ENCODE results near the gene CNPY2. TPM values are rescaled to one million over a fixed set of nuclear protein-coding genes. Genes with fewer than 3 reads are reported as not detected.

CNPY2 gene
- total and polyA plus RNA-seq, 2 of the 13 experiments (the other 11 are each of a cell fraction or from before 2014, with no cell fraction given): 285 to 356 TPM

- TF ChIP-seq RBFOX2 (IDR thresholded peaks at IDR 0.05; ENCODE audit: low read depth, low read length): peak; percentile 40; the same call in 1 of the 2 replicates
- TF ChIP-seq ZNF569 (CRISPR knock-in tag; IDR thresholded peaks at IDR 0.05; ENCODE audit: borderline replicate concordance): no peak
- no peak for TF ChIP-seq ZMAT3 (CRISPR knock-in tag; conservative IDR thresholded peaks at IDR 0.05)
- no peak for TF ChIP-seq PREB (CRISPR knock-in tag; IDR thresholded peaks at IDR 0.05)
- TF ChIP-seq ZBTB2 (CRISPR knock-in tag; IDR thresholded peaks at IDR 0.05; ENCODE audit: low read depth): no peak; the same call in 1 of the 2 replicates
- TF ChIP-seq RELA (CRISPR knock-in tag; IDR thresholded peaks at IDR 0.05): no peak
- no peak for TF ChIP-seq TCF12 (IDR thresholded peaks at IDR 0.05)
- TF ChIP-seq TCF12 (CRISPR knock-in tag; IDR thresholded peaks at IDR 0.05): no peak
- no peak for TF ChIP-seq ZNF704 (CRISPR knock-in tag; IDR thresholded peaks at IDR 0.05; ENCODE audit: borderline replicate concordance)
- TF ChIP-seq MLX (CRISPR knock-in tag; IDR thresholded peaks at IDR 0.05): peak; percentile 20; the same call in 1 of the 2 replicates
- no peak for TF ChIP-seq ZNF709 (CRISPR knock-in tag; IDR thresholded peaks at IDR 0.05)
- TF ChIP-seq SMYD3 (CRISPR knock-in tag; IDR thresholded peaks at IDR 0.05): no peak
- no peak for TF ChIP-seq ZNF205 (CRISPR knock-in tag; IDR thresholded peaks at IDR 0.05)
- TF ChIP-seq, protein P1, sequence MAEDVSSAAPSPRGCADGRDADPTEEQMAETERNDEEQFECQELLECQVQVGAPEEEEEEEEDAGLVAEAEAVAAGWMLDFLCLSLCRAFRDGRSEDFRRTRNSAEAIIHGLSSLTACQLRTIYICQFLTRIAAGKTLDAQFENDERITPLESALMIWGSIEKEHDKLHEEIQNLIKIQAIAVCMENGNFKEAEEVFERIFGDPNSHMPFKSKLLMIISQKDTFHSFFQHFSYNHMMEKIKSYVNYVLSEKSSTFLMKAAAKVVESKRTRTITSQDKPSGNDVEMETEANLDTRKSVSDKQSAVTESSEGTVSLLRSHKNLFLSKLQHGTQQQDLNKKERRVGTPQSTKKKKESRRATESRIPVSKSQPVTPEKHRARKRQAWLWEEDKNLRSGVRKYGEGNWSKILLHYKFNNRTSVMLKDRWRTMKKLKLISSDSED (CRISPR knock-in tag; IDR thresholded peaks at IDR 0.05): no peak
- TF ChIP-seq TMF1 (CRISPR knock-in tag; IDR thresholded peaks at IDR 0.05; ENCODE audit: low read depth): no peak
- no peak for TF ChIP-seq MXI1 (IDR thresholded peaks at IDR 0.05; ENCODE audit: borderline replicate concordance, low read depth, low read length)
- 0 out of 2 replicates have a peak, but pooled peaks have one; percentile 25 for TF ChIP-seq ZGPAT (CRISPR knock-in tag; IDR thresholded peaks at IDR 0.05)
- TF ChIP-seq, protein P2, sequence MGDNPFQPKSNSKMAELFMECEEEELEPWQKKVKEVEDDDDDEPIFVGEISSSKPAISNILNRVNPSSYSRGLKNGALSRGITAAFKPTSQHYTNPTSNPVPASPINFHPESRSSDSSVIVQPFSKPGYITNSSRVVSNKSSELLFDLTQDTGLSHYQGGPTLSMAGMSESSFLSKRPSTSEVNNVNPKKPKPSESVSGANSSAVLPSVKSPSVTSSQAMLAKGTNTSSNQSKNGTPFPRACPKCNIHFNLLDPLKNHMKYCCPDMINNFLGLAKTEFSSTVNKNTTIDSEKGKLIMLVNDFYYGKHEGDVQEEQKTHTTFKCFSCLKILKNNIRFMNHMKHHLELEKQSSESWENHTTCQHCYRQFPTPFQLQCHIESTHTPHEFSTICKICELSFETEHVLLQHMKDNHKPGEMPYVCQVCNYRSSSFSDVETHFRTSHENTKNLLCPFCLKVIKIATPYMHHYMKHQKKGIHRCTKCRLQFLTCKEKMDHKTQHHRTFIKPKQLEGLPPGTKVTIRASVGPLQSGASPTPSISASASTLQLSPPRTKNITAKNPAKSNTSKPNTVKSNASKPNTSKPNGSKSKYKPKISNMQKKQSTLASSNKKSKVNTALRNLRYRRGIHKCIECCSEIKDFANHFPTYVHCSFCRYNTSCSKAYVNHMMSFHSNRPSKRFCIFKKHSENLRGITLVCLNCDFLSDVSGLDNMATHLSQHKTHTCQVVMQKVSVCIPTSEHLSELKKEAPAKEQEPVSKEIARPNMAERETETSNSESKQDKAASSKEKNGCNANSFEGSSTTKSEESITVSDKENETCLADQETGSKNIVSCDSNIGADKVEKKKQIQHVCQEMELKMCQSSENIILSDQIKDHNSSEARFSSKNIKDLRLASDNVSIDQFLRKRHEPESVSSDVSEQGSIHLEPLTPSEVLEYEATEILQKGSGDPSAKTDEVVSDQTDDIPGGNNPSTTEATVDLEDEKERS (CRISPR knock-in tag; IDR thresholded peaks at IDR 0.05): no peak
Observed at GRCh38 chr12:56362130-56363059, 46.6 kb upstream of the CNPY2 start, which contains the start of gene APOF (continued).

Measured in HepG2 (cell line).